Mesothelial cell of epicardium (in vitro differentiated cells): ENCODE data around the gene RC3H1. TPM values are rescaled to one million over a fixed set of nuclear protein-coding genes. Genes with fewer than 3 reads are reported as not detected.

ENCODE experiments used
- DNase-seq, 2 experiments: peaks; one replicate each; pipeline ENCODE4 v3.0.0; 2021; ENCODE audit warnings: low spot score in 2 of 2; ENCODE audit not compliant: unreplicated experiment in 2 of 2
- H3K27ac Mint-ChIP-seq: 2 replicates; pipeline ENCODE4 v1.8.0; 2021; ENCODE audit warnings: mixed read lengths
- H3K27me3 Mint-ChIP-seq: 2 replicates; pipeline ENCODE4 v1.8.0; 2021; ENCODE audit warnings: low read depth, mixed read lengths
- H3K36me3 Mint-ChIP-seq: 2 replicates; pipeline ENCODE4 v1.8.0; 2021; ENCODE audit warnings: mixed read lengths
- H3K4me1 Mint-ChIP-seq: 2 replicates; pipeline ENCODE4 v1.8.0; 2021; ENCODE audit warnings: mixed read lengths
- H3K4me3 Mint-ChIP-seq: 2 replicates; pipeline ENCODE4 v1.8.0; 2021; ENCODE audit warnings: mild to moderate bottlenecking, moderate library complexity, mixed read lengths
- H3K9me3 Mint-ChIP-seq: 2 replicates; pipeline ENCODE4 v1.8.0; 2021; ENCODE audit warnings: mixed read lengths
- CTCF ChIP-seq: fragments of 200-600 bp; sonication (generic); IDR thresholded peaks from one replicate; pipeline ENCODE4 v1.5.0; 2021; ENCODE audit warnings: antibody characterized with exemption; ENCODE audit not compliant: unreplicated experiment
- total RNA-seq: library from RNA; stranded (reverse); gene quantifications from 3 replicates; pipeline ENCODE4 v1.2.1, GENCODE V29; 2021

The RC3H1 gene
- total RNA-seq, 1 donor from 2014 or later, result 52.0 TPM

GRCh38 chr1:174031099-174031498 is 8.9 kb upstream of the RC3H1 start:
- Mint-ChIP-seq H3K4me1 (peaks cover 13% of the 10 kb centered on the region), H3K27me3 (no peaks in the 10 kb centered on the region), H3K27ac (no peak overlapping the region)

GRCh38 chr1:174028495-174028894 is 6.3 kb upstream of the RC3H1 start:
- Mint-ChIP-seq H3K36me3 (no peaks in the 10 kb centered on the region), H3K9me3 (no peaks in the 10 kb centered on the region), H3K4me1 (peaks cover 14% of the 10 kb centered on the region), H3K4me3 (no peak overlapping the region), H3K27me3 (no peaks in the 10 kb centered on the region), H3K27ac (peak overlapping the region; percentile 71)
- TF ChIP-seq CTCF, result no peak
- no peak for DNase-seq

More at GRCh38 chr1:174031099-174031498, 8.9 kb upstream of the RC3H1 start:
- TF ChIP-seq CTCF, result no peak
- no peak for DNase-seq
- Mint-ChIP-seq H3K4me3 (no peak overlapping the region), H3K9me3 (no peaks in the 10 kb centered on the region), H3K36me3 (no peaks in the 10 kb centered on the region)

GRCh38 chr1:174023440-174023839 is 1.3 kb upstream of the RC3H1 start:
- Mint-ChIP-seq H3K9me3 (no peaks in the 10 kb centered on the region), H3K27me3 (no peaks in the 10 kb centered on the region), H3K4me1 (peaks cover 46% of the 10 kb centered on the region), H3K4me3 (peak overlapping the region; percentile 96), H3K27ac (peak overlapping the region; percentile 100), H3K36me3 (no peaks in the 10 kb centered on the region)
- no peak for TF ChIP-seq CTCF
- DNase-seq, result no peak

GRCh38 chr1:174022976-174023277 is 770 bp upstream of the RC3H1 start:
- Mint-ChIP-seq H3K27me3 (no peaks in the 10 kb centered on the region), H3K27ac (peak overlapping the region; percentile 100)

GRCh38 chr1:174021591-174022079 is 522 bp downstream of the RC3H1 start:
- Mint-ChIP-seq H3K27ac (peak overlapping the region; percentile 96), H3K4me3 (peak overlapping the region; percentile 96), H3K36me3 (no peaks in the 10 kb centered on the region), H3K4me1 (peaks cover 49% of the 10 kb centered on the region), H3K27me3 (no peaks in the 10 kb centered on the region), H3K9me3 (no peaks in the 10 kb centered on the region)
- DNase-seq, result peak; percentile 37 to 60
- TF ChIP-seq CTCF, result no peak

More at GRCh38 chr1:174022976-174023277, 770 bp upstream of the RC3H1 start:
- TF ChIP-seq CTCF, result no peak
- peaks cover 45% of the 10 kb centered on the region for H3K4me1 Mint-ChIP-seq
- H3K36me3 Mint-ChIP-seq, result no peaks in the 10 kb centered on the region
- no peaks in the 10 kb centered on the region for H3K9me3 Mint-ChIP-seq
- DNase-seq, result no peak
- peak overlapping the region; percentile 96 for H3K4me3 Mint-ChIP-seq

GRCh38 chr1:174018565-174018964 is 3.6 kb downstream of the RC3H1 start:
- H3K36me3 Mint-ChIP-seq, result no peaks in the 10 kb centered on the region
- peaks cover 48% of the 10 kb centered on the region for H3K4me1 Mint-ChIP-seq
- TF ChIP-seq CTCF, result no peak
- no peaks in the 10 kb centered on the region for H3K27me3 Mint-ChIP-seq
- peak overlapping the region; percentile 57 for H3K27ac Mint-ChIP-seq
- H3K9me3 Mint-ChIP-seq, result no peaks in the 10 kb centered on the region
- H3K4me3 Mint-ChIP-seq, result no peak overlapping the region
- DNase-seq, result no peak
